GM21381 (cell line): ENCODE results near the gene SRSF3.

Source experiments
- ATAC-seq: cut with Tn5 transposase; IDR thresholded peaks from one replicate; pipeline ENCODE4 v1.9.1; 2021; ENCODE audit warnings: mild to moderate bottlenecking, moderate library complexity; ENCODE audit not compliant: unreplicated experiment

SRSF3 gene

DNA sequence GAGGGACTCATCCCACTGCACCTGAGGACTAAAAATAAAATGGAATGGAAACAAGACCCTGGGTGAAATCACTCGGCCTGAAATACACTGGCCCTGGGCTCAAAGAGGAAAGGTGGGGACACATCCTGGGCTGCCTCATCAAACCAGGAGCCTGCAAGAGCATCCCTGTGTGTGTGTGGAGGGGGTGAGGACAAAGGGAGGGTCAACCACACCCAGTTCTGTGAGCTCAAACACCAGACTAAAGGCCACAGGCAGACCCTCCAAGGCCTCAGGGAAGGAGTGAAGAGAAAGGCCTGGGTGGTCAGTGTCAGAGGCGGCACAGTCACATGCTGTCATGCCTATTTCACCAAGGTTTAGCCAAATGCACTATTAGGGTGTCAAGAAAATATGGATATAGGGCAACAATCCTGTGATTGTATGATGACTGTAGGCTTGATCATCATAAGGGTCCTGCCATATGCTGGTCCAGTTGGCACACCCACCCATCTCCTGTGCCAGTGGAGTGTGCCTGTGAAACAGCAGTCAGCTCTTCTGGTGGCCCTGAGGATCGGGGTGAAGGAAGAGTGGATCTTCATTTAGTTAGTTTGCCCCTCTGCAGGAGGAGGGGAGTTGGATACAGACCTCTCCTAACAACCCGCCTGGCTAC lies 28.9 kb downstream of the SRSF3 start:
- no peak for ATAC-seq

DNA sequence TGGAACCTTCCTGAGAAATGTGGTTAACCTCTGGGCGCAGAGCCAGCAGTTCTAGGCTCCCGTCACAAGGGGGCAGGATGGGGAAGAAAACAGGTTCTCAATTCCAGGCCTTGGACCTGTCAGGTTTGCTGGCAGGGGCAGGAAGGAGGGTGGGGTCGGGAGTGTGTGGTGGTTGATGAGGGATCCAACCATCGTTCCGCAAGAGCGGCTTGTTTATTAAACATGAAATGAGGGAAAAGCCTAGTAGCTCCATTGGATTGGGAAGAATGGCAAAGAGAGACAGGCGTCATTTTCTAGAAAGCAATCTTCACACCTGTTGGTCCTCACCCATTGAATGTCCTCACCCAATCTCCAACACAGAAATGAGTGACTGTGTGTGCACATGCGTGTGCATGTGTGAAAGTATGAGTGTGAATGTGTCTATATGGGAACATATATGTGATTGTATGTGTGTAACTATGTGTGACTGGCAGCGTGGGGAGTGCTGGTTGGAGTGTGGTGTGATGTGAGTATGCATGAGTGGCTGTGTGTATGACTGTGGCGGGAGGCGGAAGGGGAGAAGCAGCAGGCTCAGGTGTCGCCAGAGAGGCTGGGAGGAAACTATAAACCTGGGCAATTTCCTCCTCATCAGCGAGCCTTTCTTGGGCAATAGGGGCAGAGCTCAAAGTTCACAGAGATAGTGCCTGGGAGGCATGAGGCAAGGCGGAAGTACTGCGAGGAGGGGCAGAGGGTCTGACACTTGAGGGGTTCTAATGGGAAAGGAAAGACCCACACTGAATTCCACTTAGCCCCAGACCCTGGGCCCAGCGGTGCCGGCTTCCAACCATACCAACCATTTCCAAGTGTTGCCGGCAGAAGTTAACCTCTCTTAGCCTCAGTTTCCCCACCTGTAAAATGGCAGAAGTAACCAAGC lies 29.6 kb downstream of the SRSF3 start:
- ATAC-seq: peak; percentile 49

DNA sequence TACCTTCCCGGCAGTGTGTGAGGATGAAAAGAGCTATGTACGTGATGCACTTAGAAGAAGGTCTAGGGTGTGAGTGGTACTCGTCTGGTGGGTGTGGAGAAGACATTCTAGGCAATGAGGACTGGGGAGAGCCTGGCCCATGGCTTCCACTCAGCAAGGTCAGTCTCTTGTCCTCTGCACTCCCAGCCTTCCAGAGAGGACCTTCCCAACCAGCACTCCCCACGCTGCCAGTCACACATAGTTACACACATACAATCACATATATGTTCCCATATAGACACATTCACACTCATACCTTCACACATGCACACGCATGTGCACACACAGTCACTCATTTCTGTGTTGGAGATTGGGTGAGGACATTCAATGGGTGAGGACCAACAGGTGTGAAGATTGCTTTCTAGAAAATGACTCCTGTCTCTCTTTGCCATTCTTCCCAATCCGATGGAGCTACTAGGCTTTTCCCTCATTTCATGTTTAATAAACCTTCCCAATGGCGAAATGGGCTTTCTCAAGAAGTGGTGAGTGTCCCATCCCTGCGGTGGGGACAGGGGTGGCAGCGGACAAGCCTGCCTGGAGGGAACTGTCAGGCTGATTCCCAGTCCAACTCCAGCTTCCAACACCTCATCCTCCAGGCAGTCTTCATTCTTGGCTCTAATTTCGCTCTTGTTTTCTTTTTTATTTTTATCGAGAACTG lies 30.4 kb downstream of the SRSF3 start:
- ATAC-seq: no peak

- no peak for ATAC-seq
These were observed 31.2 kb downstream of the SRSF3 start for GRCh38 chr6:36625158-36625919.

DNA sequence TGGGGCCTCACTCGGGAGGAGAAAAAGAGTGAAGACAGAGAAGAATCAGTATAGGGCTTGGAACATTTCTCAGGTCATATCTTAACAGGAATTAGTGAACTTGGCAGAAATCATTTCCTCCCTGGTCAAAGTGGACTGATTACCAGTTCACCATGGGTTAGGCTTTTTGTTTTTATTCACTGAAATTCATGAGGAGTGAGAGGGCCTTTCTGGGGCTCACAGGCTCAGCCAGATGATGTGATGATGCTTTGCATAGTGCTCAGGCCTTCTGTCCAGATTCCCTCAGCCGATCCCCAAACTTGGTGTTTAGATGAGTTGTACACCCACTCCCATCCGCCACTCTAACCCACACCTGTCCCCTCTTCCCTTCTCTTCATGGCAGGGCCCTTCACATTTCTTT lies 32.5 kb downstream of the SRSF3 start:
- no peak for ATAC-seq

DNA sequence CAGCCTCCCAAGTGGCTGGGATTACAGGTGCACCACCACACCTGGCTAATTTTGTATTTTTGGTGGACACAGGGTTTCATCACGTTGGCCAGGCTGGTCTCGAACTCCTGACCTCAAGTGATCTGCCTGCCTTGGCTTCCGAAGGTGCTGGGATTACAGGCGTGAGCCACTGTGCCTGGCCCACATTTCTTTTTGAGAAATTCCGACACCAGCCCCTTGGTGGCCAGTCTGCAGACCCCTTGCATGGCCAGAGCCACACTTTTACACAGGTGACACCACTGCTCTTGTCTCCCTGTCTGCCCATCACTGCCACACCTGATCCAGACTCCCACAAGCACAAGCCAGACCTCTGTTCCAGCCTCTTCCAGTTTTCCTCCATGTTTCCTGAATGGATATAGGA lies 33.0 kb downstream of the SRSF3 start:
- ATAC-seq: no peak

GRCh38 chr6:36627801-36628246 lies 33.7 kb downstream of the SRSF3 start:
- ATAC-seq: no peak

DNA sequence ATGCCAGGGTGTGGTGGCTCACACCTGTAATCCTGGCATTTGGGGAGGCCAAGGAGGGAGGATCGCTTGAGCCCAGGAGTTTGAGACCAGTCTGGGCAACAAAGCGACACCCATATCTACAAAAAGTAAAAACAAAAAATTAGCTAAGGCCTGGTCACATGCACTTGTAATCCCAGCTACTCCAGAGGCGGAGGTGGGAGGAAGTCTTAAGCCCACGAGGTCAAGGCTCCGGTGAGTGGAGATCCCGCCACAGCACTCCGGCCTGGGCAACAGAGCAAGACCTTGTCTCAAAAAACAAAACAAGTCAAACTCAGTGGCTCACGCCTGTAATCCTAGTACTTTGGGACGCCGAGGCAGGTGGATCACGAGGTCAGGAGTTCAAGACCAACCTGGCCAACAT lies 35.6 kb downstream of the SRSF3 start:
- no peak for ATAC-seq

DNA sequence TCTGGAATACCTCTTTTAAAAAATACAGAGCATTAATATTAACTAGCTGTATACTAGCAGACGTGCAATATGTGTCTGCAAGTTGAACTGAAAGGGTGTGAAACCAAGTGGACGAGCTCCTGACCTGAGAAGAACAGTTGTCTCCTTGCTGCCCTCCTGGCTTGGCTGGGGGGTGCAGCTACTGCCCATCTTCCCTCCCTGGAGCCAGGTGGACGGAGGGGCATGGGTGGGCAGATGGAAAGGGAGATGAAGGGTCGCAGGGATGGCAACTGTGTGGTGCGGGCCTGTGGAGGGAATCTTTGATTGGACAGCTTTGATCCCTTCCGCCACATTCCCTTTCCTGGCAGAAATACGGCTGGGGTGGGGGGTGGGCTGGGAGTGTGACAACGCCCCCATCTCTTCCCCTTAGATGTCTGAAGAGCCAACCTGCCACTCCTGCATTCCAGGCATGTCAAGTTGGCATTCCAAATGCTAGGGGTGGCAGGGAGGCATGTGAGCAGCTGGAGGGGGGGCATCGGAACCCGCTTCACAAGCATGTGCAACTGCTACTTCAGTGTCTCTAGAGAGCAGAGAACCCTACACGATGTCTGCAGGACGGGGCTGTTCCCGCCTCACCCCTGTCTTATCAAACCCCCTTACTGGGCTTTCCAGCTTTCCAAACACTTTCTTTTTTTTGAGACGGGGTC lies 37.3 kb downstream of the SRSF3 start:
- ATAC-seq: no peak

DNA sequence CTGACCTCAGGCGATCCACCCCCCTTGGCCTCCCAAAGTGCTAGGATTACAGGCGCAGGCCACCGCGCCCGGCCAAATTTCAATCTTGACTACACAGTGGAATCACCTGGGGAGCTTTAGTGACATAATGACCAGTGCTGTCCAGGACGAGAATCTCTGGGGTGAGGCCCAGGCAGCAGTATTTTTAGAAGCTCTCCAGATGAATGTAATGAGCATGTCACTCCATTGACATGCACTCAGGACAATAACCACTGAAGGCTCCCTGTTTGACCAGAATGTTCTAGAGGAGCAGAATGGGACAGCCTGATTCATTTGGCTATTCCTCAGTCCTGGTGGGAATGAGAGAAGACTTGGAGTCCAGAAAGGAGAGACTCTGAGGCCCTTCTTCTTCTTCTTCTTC lies 39.2 kb downstream of the SRSF3 start:
- no peak for ATAC-seq

DNA sequence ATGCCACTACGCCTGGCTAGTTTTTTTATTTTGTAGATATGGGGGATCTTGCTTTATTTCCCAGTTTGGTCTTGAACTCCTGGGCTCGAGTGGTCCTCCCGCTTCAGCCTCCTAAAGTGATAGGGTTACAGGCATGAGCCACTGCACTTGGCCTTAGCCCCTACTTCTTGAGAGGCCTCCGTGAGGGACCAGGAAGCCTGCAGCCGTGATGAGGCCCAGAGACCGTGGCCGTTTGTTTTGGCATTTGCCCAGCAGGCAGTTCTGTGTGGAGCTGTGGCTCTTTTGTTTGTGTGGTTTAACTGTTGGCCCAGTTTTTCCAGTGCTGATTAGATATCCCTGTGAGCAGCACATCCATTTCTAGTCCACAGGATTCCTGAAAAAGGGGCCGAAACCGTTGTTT lies 39.8 kb downstream of the SRSF3 start:
- ATAC-seq: no peak

GRCh38 chr6:36634317-36635108 lies 40.4 kb downstream of the SRSF3 start:
- no peak for ATAC-seq

DNA sequence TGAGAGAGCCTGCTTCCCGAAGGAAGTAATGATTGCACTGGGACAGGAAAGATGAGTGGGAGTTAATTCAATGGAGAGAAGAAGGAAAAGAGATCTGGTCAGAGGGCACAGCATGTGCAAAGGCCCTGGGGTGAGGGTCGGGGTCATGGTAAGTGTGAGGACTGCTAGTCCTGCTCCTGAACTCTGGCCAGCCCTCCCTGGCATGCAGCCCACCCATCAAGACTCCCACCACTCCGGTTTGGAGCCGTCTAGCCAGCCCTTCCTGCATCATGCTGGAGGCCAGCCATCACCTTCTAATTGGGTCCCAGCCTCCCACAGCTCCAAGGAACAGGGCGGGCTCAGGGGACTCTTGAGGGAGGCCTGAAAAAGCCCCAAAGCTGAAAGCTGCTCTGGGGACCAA lies 42.1 kb downstream of the SRSF3 start:
- no peak for ATAC-seq

GRCh38 chr6:36636687-36637418 lies 42.7 kb downstream of the SRSF3 start:
- no peak for ATAC-seq

GRCh38 chr6:36638579-36638978 lies 44.4 kb downstream of the SRSF3 start:
- ATAC-seq: no peak

DNA sequence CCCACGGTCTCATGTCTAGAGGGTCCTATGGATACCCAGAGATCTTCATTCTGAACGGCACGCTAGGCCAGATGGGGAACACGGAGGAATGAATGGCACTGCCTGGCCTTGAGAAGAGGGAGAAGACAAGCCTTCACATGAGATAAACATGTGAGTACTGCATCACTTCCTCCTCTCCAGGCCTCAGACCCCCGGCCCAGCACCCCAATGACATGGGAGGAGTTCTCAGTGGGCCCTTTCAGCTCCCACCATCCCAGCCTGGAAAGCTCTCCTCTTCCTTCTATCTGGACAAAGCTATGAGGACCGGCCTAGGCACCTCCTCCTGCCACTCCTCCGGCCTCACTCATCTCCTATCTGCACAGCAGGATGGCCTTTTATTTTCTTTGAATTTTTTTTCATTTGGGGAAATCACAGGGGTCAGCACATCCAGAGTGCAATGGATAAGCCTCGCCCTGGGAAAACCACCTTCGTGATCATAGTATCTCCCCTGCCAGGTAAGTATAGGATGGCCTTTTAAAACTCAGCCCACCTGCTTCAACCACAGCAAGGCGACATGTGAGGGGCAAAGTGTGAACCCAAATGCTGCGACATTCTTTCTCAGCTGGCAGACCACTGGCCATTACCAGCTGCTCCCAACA lies 45.1 kb downstream of the SRSF3 start:
- ATAC-seq: no peak

GRCh38 chr6:36641543-36641942 lies 47.4 kb downstream of the SRSF3 start:
- ATAC-seq: no peak
